HL-60/S4 (cell line): ENCODE data around the gene PRTFDC1.
"Not testable (repeated sequence)": the region's sequence is repeated elsewhere in the genome, so short reads cannot be mapped to it uniquely, and the experiment has no call there.

Experiments
- in situ Hi-C: fragments of 300-500 bp; cut with MboI; formaldehyde crosslinking; loops from 2 replicates; pipeline ENCODE4 v1.14.3; 2022; ENCODE audit warnings: low sequenced_read_pairs

Gene PRTFDC1

DNA sequence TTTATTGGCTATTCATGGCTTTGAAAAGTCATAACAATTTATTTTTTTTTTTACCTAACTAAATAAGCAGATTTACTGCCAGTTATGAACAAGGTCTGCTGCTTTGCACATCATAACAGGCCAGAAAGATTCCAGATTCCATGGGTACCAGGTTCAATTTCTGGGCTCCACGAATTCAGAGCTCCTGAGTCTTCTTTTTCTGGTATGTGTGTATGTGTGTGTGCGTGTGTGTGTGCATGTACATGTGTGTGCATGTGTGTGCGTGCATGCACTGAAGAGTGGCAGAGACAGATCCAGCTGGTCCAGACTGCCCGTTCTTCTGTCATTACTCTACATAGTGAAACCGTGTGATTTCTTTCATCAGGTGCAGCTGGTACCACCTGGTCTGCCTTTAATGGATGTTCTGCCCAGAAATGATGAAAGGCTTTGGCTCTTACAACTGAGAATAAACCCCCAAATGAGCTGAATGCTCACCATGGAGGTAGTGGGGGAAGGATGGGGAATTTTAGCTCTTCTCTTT lies 14.6 kb upstream of the PRTFDC1 start:
- in situ Hi-C loops = no loop called here

DNA sequence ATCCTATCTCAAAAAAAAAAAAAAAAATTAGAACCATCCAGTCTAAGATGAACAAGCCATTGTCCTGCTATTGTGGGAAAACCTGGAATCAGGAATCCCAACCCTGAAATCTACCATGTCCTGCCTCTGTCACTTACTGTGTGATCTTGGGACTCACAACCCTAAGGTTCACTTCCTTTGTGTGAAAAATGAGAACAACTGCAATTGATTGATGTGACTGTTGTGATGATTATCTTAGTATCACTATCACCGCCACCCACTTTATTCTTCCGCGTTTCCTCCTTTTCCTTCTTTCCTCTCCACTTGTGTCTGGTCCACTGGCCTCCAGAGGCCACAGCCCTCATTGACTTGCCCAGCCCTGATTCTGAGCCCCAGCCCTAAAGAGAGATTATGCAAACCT lies 12.6 kb upstream of the PRTFDC1 start:
- in situ Hi-C loops = no loop called here

DNA sequence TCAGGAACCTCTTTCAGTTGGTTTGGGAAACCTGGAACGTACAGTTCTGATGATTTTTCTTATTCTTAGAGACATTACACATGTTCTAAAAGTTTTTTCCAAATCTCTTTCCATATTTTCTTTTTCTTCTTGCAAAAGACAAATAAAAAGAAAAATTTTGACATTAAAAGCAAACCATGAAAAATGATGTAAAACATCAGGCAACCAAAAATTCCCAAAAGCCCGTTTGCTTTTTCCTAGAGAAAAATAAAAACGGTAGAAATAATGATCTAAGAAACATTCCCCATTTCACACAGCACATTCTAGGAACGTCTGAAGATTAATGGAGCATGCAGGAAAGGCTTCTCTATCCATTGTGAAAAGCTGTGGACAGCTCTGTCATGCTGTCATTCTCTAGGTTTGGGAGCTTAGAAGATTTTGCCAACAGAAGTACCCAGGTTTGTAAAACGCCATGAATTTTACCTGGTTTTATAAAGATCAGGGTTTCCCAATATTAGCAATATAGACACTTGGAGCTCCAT lies 11.2 kb upstream of the PRTFDC1 start:
- in situ Hi-C loops = no loop called here

DNA sequence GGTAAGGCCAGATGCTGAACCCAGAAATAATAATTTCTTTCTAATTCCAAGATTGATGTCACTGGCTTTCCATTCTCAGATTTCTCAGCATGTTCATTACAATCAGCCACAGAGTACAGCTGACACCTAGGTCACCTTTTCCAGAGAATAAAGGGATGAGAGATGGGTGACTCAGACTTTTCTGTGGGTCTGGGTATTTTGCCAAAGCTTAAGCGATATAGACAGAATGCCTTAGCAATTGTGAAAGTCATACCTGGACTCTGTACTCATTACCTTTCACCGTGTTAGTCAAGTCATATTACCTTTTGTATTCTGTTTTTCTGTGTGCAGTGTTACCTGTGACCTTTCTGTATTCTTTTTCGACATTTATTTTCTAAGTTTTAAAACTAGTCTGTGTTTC lies 10.6 kb upstream of the PRTFDC1 start:
- in situ Hi-C loops = no loop called here

DNA sequence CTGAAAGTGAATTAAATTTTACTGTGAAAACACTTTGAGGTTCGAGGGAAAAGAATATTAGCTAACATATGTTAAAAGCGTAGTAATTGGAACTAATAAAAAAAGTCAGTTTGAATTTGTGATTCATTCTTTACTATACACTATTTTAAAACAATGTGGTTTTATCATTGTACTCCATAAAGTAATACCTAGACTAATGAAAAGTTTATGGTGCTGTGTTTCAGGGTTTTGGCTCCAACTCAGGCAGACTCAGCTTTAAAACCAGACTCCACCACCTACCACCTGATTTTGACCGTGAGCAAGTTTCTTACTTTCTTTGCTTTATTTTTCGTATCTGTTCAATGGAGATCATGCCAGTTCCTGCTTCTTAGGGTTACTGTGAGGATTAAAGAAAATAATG lies 9.2 kb upstream of the PRTFDC1 start:
- in situ Hi-C loops = no loop called here

DNA sequence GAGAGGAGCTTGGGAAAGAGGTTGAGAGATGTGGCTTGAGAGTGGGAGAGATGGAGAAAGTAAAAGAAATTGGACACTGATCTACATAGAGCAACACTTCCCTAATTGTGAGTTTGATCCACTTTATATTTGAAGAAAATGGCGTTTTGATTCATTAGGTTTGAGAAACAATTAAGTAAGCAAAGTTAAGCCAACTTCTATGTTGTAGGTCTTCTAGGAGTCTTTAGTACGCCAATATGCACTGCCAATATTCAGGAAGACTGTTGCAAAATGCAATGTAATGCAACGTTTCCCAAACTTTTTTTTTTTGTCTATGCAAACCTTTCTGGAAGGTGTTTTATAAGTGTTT lies 7.0 kb upstream of the PRTFDC1 start:
- in situ Hi-C loops = no loop called here

DNA sequence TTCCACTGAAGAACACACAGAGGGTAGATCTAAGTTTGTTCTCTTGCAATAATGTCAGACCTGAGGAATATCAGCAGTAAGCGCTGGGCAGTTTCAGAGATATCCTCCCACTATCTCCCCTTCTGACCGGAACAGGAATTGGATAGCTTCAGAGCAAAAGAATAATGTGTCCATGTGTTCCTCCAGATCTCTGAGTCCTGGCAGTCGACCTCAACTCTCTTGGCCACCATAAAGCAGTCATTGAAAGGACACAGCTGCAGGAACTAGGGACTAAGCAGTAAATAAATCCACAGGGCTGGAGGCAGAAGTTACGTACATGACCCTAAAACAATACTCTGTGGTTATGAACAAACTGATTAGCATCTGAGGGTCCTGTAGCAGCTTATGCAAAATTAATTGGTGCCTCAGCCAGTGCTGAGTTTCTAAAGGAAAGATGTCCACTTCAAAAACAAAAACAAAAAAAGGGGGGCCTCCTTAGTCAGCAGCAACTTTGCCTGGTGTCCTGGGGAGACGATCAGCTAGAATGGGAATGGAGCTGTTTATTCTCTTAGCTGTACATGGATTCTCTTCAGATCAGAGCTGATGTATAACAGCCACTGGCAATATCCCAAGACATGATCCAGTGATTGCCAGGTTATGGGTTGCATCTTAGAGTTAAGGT lies 6.4 kb upstream of the PRTFDC1 start:
- in situ Hi-C loops = no loop called here

DNA sequence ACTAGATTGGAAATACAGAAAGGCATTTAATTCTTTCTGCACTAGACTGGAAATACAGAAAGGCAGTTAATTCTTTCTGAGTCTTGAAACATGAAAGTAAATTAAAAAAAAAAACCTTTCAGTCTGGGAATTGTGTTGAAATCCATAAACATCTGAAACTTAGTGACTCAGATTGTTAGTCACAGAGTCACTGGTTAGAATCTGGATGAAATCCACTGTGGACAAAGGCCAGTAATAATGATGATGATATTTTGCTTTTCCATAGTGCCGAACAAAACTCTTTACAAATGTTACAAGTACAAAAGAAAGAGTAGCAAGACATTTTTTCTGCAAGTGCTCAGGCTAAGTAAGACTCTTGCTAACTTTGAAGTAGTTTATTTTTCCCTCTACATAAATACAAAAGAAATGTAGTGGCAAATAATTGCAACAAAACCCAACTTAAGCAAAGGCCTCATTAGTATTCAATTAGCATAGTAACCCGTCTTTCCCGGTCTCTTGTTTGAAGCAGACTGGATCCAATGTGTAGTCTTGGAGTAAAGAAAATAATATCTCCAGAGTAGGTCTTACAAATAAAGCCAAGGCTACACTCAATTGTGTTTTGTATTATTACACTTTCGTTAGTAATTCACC lies 5.8 kb upstream of the PRTFDC1 start:
- in situ Hi-C loops = no loop called here

DNA sequence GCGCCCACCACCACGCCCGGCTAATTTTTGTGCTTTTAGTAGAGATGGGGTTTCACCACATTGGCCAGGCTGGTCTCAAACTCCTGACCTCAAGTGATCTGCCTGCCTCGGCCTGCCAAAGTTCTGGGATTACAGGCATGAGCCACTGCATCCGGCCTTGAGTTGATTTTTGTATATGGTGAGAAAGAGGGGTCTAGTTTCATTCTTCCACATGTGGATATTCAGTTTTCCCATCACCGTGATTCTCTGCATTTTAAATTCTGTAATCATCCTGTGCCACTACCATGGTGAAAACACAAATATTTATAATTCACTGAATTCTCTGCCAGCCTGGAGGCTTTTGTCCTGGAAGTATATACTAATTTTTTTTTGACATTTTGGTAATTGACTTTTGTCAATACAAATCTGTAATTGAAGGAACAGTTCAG lies 5.2 kb upstream of the PRTFDC1 start:
- in situ Hi-C loops = not testable (repeated sequence)

DNA sequence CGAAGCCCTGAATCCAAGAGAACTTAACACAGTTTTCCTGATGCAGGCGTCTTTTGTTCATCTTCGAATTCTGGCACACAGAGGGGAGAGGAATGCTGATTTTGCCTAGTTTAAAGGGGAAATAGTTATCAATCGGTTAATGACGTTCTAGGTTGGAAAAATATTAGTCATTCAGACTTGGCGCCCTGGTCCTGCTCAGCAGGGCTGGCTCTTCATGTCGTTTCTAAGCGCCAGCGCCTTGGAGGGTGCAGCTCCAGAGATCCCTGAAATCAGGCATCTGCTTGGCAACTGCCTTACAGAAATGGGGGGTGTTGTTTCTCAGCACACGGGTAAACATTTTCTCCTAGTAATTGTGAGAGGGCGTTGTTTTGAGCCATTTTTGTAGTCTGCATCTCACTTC lies 1.3 kb upstream of the PRTFDC1 start:
- in situ Hi-C loops = no loop called here

DNA sequence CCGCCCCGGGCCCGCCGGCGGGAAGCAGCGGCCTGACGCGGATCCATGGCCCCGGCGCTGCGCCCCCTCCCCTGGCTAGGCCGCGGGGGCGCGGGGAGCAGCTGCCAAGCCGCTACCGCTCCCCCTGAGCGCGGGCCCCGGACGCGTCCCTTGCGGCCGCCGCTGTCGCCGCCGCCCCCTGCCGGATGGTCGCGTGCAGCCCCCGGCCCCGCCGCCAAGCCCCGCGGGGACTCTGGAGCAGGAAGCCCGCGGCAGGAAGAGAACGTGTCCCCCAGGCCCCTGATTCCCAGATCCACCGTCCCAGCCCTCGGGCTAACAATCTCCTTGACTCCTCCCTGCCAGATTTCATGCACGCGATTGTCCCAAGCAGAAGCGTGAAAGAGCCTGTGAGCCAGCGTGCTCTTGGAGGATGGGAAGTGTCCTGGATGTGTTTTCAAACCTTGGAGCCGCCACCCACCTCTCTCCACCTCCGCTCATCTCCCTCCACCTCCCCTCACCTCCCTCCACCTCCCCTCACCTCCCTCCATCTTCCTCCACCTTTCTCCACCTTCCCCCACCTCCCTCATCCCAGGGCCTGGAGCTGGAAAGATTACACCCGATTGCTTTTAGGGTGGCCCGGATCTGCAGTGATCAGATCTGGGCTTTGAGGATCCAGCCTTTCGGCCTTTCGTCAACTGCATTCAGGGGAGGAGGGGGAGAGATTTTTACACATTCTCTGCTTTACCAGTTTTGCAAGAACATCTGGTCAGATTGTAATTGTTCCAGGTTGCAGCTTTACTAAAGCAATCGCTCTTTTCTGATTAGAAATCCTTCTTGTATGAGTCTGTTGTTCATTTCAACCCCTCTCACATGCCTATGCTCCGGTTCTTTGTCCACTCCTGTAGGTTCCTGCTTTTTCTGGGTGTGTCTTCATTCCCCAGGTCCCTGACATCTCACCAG lies 570 bp upstream of the PRTFDC1 start:
- in situ Hi-C loops = no loop called here

DNA sequence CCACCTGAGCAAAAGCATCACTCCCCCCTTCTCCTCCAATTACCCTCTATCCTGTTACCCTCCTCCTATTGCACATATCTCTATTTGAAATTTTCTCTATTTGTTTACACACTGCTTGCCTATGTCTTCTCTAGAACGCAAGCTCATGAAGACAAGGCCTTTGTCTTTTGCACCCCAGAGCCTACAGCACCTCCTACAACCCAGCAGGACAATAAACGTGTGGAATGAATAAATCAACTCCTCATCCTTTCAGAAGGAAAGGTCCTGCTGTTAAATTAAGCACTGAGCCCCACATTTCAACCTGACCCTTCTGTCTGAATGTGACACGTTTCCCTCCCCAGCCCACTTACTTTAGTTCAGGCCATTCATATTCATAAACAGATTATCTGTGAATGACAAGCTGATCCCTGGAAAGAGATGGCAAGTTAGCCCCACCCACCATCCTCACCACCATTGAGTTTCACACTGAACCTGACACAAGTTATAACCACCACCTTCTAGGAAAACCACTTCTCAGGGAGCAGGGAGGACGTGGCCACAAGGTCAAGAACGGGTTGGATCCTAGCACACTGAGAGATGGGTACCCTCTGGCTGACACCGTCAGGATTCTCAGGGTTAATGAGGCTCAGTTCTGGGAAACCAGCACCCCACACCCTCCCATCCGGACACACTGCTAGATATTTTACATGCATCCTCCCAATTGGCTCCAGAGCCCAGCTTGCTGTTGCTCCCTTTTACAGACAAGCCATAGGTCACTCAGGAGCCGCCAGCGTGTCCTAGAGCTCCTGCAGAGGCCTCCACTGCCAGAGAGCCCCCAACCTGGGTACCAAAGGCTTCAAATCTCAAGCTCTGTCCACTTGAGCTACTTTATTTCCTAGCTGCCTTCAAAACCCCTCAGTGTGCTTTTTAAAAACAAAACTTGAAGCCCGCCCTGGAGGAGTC lies 934 bp downstream of the PRTFDC1 start:
- in situ Hi-C loops = no loop called here

DNA sequence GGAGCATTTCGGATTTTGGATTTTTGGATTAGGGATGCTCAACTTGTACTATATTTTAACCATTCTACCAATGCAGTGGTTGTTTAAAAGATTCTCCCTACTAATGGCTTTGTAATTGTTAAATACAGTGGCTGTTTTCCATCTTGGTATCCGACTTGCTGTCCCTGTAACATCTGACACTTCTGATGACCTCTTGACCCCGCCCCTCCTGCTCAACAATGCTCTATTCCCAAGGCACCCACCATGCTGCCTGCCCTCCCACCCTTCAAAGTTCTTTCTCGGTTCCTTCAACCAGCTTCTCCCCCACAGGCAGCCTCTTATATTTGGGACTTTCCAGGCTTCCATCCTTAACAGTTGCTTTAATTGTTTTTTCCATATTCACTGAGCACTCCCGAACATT lies 2.0 kb downstream of the PRTFDC1 start:
- in situ Hi-C loops = no loop called here

DNA sequence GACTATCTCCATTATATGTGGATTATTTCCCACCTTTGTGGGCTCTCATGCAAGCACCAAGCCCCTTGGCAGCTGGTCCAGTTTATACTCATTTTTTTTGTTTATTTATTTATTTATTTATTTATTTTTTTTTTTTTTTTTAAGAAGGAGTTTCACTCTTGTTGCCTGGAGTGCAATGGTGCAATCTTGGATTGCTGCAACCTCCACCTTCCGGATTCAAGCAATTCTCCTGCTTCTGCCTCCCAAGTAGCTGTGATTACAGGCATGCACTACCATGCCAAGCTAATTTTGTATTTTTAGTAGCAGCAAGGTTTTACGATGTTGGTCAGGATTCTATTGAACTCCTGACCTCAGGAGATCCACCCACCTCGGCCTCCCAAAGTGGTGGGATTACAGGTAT lies 2.8 kb downstream of the PRTFDC1 start:
- in situ Hi-C loops = no loop called here

DNA sequence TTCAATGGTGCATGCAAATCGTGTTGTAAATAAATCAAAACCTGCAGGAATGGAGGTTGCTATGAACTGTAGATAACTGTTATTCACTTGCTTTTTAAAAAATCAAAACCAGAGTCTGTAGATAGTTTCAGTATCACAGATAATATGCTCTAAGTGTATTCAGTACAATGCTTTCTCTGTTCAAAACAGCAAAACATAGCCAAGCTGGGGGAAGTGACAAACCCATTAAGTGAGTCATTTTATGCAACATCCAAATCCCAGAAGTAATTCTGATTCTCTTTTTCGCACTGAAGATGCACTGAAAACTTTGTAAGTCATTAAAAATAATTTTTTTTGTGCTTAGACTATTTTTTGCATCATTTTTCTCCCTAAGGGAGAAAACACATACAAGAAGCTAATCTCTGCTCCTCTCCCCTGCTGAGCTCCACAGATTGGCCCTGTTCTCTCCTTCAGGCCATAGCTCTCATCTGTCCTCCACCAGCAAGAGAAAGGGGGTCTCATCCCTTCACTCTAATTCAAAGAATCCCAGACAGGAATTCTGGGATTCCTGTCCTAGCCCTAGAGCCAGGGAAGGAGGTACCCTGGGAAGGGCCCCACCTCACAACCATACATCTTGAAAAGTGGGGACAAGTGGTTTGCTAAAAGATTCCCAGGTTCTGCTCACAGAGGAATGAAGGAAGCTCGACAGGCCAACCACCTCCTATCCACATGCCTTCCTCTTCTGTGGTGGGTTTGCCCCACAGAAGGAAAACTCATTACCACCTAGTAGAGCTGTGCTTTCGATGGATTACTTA lies 4.9 kb downstream of the PRTFDC1 start:
- in situ Hi-C loops = no loop called here

DNA sequence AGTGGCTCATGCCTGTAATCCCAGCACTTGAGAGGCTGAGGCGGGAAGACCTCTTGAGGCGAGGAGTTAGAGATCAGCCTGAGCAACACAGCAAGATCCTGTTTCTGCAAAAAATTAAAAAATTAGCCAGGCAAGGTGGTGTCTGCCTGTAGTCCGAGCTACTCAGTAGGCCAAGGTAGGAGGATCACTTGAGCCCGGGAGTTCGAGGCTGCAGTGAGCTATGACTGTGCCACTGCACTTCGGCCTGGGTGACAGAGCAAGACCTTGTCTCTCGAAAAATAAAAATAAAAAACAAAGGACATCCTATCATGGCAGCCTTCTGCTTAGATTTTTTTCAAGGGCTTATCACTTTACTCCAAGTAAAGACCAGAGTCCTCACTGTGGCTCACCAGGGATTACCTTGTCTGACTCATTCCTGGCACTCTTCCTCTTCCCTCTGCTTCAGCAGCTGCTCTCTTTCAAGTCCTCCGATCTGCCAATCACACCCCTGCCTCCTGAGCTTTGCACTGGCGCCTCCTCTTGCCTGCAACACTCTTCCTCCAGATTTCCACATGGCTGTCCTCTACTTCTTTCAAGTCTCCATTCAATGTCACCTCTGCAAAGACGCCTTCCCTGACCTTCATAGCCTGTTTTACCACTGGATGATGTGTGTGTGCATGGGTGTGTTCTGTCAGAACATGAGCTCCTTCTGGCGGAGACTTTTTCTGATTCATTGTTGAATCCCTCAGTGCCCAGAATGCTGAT lies 7.7 kb downstream of the PRTFDC1 start:
- in situ Hi-C loops = no loop called here

DNA sequence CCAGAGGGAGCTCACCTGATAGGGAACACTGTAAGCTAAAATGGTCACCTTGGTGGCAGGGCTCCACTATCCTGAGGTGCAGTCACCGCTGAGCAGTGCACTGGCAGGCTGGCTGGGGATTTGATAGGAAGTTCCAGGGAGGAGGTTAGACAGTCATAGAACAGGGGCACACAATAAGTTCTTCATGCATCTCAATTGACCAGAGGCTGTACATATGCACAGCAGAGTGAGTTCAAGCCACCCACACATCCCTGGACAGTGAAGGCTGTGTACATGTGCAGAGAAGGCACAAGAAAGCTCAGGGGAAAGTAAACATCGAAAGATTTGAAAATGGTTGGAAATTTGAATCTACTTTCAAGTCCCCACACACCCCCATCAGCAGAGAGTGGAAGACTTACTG lies 13.9 kb downstream of the PRTFDC1 start:
- in situ Hi-C loops = no loop called here

DNA sequence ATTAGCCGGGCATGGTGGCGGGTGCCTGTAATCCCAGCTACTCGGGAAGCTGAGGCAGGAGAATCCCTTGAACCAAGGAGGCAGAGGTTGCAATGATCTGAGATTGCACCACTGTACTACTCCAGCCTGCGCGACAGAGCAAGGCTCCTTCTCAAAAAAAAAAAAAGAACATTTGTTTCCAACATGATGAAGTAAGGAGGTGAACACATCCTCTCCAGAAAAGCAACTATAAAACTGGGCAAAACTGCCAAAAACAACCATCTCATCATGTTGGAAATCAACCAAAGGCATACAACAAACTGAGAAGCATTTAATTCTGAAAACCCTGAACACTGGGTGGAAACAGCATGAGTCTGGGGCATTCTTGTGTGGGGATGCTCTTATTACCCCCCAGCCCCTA lies 14.3 kb downstream of the PRTFDC1 start:
- in situ Hi-C loops = no loop called here
